WTC11 (cell line): ENCODE data around the gene IGLL5. TPM values are rescaled to one million over a fixed set of nuclear protein-coding genes. Genes with fewer than 3 reads are reported as not detected.

ENCODE experiments used
- ATAC-seq: fragments of 200-7000 bp; cut with Tn5 transposase; 2 replicates; pipeline ENCODE4 v1.10.0; 2021; ENCODE audit warnings: mild to moderate bottlenecking, moderate library complexity
- CTCF ChIA-PET: fragments of 300-600 bp; sonication (Branson Sonifier 250); formaldehyde crosslinking; loops from one replicate; lab custom pipeline; 2021; ENCODE audit warnings: antibody characterized with exemption; lab: Charles Lee
- POLR2A ChIA-PET: fragments of 350-600 bp; sonication (Branson Sonifier 250); formaldehyde crosslinking; loops from one replicate; lab custom pipeline; 2021; ENCODE audit warnings: antibody characterized with exemption; lab: Charles Lee
- DNase-seq: peaks from one replicate; pipeline ENCODE4 v3.0.0; 2021; ENCODE audit warnings: low spot score
- H3K27ac Mint-ChIP-seq: 2 replicates; pipeline ENCODE4 v1.8.0; 2021; ENCODE audit warnings: mixed read lengths
- H3K27me3 Mint-ChIP-seq: 2 replicates; pipeline ENCODE4 v1.8.0; 2021; ENCODE audit warnings: low read depth, mild to moderate bottlenecking, moderate library complexity, mixed read lengths
- H3K36me3 Mint-ChIP-seq: 2 replicates; pipeline ENCODE4 v1.8.0; 2021; ENCODE audit warnings: mixed read lengths
- H3K4me1 Mint-ChIP-seq: 2 replicates; pipeline ENCODE4 v1.8.0; 2022; ENCODE audit warnings: mixed read lengths
- H3K4me3 Mint-ChIP-seq: 2 replicates; pipeline ENCODE4 v1.8.0; 2021; ENCODE audit warnings: mild to moderate bottlenecking, moderate library complexity, mixed read lengths
- H3K9me3 Mint-ChIP-seq: 2 replicates; pipeline ENCODE4 v1.8.0; 2021; ENCODE audit warnings: mixed read lengths
- FOXK1 ChIP-seq: sonication (generic); formaldehyde crosslinking; IDR thresholded peaks from 2 replicates; pipeline ENCODE4 v1.8.0; 2022; ENCODE audit warnings: mild to moderate bottlenecking, moderate library complexity, missing genetic modification reagents
- FOXP1 ChIP-seq: sonication (generic); formaldehyde crosslinking; IDR thresholded peaks from 2 replicates; pipeline ENCODE4 v1.8.0; 2022; ENCODE audit warnings: missing genetic modification reagents, mild to moderate bottlenecking, moderate library complexity, borderline replicate concordance
- GRHL2 ChIP-seq: fragments of 250-450 bp; sonication (Bioruptor Pico); IDR thresholded peaks from 2 replicates; pipeline ENCODE4 v1.8.0; 2022; ENCODE audit warnings: mild to moderate bottlenecking, moderate library complexity; ENCODE audit not compliant: insufficient replicate concordance, severe bottlenecking
- JAZF1 ChIP-seq: fragments of 250-450 bp; sonication (Bioruptor Pico); IDR thresholded peaks from 2 replicates; pipeline ENCODE4 v1.9.0; 2021; ENCODE audit warnings: moderate library complexity, mild to moderate bottlenecking, inconsistent platforms
- NFATC4 ChIP-seq: fragments of 250-450 bp; sonication (Bioruptor Pico); IDR thresholded peaks from 2 replicates; pipeline ENCODE4 v1.9.0; 2021; ENCODE audit warnings: mild to moderate bottlenecking
- NR1H2 ChIP-seq: sonication (generic); formaldehyde crosslinking; IDR thresholded peaks from 2 replicates; pipeline ENCODE4 v1.9.0; 2021; ENCODE audit warnings: mild to moderate bottlenecking, moderate library complexity, missing genetic modification reagents
- RORB ChIP-seq: fragments of 250-450 bp; sonication (Bioruptor Pico); IDR thresholded peaks from 2 replicates; pipeline ENCODE4 v1.9.0; 2021; ENCODE audit warnings: mild to moderate bottlenecking
- ZNF121 ChIP-seq: sonication (generic); formaldehyde crosslinking; IDR thresholded peaks from 2 replicates; pipeline ENCODE4 v1.8.0; 2023; ENCODE audit warnings: missing genetic modification reagents
- ZNF232 ChIP-seq: sonication (generic); formaldehyde crosslinking; IDR thresholded peaks from 2 replicates; pipeline ENCODE4 v1.8.0; 2022; ENCODE audit warnings: mild to moderate bottlenecking, missing genetic modification reagents
- ZNF396 ChIP-seq: fragments of 250-450 bp; sonication (Bioruptor Pico); IDR thresholded peaks from 2 replicates; pipeline ENCODE4 v1.8.0; 2021; ENCODE audit warnings: mild to moderate bottlenecking, moderate library complexity, borderline replicate concordance
- ZNF416 ChIP-seq: fragments of 250-450 bp; sonication (Bioruptor Pico); IDR thresholded peaks from 2 replicates; pipeline ENCODE4 v1.9.0; 2021; ENCODE audit warnings: mild to moderate bottlenecking, inconsistent platforms
- ZNF671 ChIP-seq: fragments of 250-450 bp; sonication (Bioruptor Pico); IDR thresholded peaks from 2 replicates; pipeline ENCODE4 v1.8.0; 2021; ENCODE audit warnings: mild to moderate bottlenecking
- total RNA-seq: library from RNA; stranded (reverse); gene quantifications from 3 replicates; pipeline ENCODE4 v1.2.3, GENCODE V29; 2021
- TF ChIP-seq, protein P1 (sequence below): fragments of 200-600 bp; IDR thresholded peaks from 2 replicates; pipeline ENCODE4 v1.8.0; 2022; ENCODE audit warnings: antibody characterized with exemption
- TF ChIP-seq, protein P2 (sequence below): sonication (generic); formaldehyde crosslinking; IDR thresholded peaks from 2 replicates; pipeline ENCODE4 v1.8.0; 2022; ENCODE audit warnings: mild to moderate bottlenecking, missing genetic modification reagents
- TF ChIP-seq, protein P3 (sequence below): sonication (generic); formaldehyde crosslinking; IDR thresholded peaks from 2 replicates; pipeline ENCODE4 v1.8.1; 2023; ENCODE audit warnings: mild to moderate bottlenecking, missing genetic modification reagents
- TF ChIP-seq, protein P4 (sequence below): sonication (generic); formaldehyde crosslinking; IDR thresholded peaks from 2 replicates; pipeline ENCODE4 v1.8.1; 2023; ENCODE audit warnings: mild to moderate bottlenecking, missing genetic modification reagents, moderate library complexity
- TF ChIP-seq, protein P5 (sequence below): sonication (generic); formaldehyde crosslinking; conservative IDR thresholded peaks from 2 replicates; pipeline ENCODE4 v1.8.1; 2022; ENCODE audit warnings: mild to moderate bottlenecking, missing genetic modification reagents
- TF ChIP-seq, protein P6 (sequence below): sonication (generic); formaldehyde crosslinking; conservative IDR thresholded peaks from 2 replicates; pipeline ENCODE4 v1.8.1; 2023; ENCODE audit warnings: mild to moderate bottlenecking, low read depth, missing genetic modification reagents, moderate library complexity
- TF ChIP-seq, protein P7 (sequence below): sonication (generic); formaldehyde crosslinking; IDR thresholded peaks from 2 replicates; pipeline ENCODE4 v1.8.1; 2022; ENCODE audit warnings: low read depth, mild to moderate bottlenecking, moderate library complexity, missing genetic modification reagents, borderline replicate concordance
- TF ChIP-seq, protein P8 (sequence below): fragments of 250-450 bp; sonication (Bioruptor Pico); IDR thresholded peaks from 2 replicates; pipeline ENCODE4 v1.9.0; 2021; ENCODE audit warnings: moderate library complexity, mild to moderate bottlenecking, inconsistent platforms, borderline replicate concordance

Gene IGLL5
- total RNA-seq, 1 experiment from 2014 or later: not detected

DNA sequence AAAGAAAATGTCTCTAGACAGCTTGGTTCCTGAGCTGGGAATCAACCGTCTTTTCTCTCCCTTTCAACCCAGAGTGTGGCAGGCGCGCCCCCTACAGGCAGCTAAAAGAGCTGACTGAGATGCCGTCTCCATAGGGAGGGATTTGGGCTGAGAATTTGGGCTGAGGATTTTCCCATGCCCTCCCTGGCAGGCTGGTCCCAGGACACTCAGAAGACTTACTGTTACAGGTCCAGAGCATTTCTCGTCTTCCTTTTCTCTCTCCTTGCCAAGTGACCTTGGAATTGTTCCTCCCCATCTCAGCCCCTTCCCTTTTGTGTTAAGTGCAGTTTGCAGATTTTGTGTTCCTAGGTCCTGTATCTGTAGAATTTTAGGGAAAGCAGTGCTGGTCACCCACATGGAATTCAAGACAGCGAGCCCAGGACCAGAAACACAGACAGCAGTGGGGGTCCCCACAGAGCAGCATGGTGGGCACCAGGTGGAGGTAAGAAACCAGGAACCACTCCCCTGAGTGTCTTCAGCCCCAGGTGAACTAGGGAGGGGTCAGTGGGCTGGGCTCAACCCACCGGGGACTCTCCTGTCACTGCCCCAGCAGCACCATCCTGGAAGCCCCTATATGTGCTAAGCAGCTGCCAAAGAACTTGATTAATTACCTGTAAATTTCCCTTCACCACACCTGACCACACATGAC lies 9.9 kb upstream of the IGLL5 start:
- CTCF ChIA-PET: interaction anchor here (0.6 to 2.4 kb wide), 36 partner anchors 10 to 488 kb away, joined by 3 to 52 read pairs (median 5); no protein-coding TSS in a partner anchor
- H3K4me3 Mint-ChIP-seq: no peak overlapping the region
- TF ChIP-seq, protein P1, sequence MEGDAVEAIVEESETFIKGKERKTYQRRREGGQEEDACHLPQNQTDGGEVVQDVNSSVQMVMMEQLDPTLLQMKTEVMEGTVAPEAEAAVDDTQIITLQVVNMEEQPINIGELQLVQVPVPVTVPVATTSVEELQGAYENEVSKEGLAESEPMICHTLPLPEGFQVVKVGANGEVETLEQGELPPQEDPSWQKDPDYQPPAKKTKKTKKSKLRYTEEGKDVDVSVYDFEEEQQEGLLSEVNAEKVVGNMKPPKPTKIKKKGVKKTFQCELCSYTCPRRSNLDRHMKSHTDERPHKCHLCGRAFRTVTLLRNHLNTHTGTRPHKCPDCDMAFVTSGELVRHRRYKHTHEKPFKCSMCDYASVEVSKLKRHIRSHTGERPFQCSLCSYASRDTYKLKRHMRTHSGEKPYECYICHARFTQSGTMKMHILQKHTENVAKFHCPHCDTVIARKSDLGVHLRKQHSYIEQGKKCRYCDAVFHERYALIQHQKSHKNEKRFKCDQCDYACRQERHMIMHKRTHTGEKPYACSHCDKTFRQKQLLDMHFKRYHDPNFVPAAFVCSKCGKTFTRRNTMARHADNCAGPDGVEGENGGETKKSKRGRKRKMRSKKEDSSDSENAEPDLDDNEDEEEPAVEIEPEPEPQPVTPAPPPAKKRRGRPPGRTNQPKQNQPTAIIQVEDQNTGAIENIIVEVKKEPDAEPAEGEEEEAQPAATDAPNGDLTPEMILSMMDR: peak; percentile 78
- TF ChIP-seq NR1H2 (CRISPR knock-in tag): no peak
- no peak for TF ChIP-seq FOXK1 (CRISPR knock-in tag)
- no peak for TF ChIP-seq ZNF396 (CRISPR knock-in tag)
- TF ChIP-seq, protein P2, sequence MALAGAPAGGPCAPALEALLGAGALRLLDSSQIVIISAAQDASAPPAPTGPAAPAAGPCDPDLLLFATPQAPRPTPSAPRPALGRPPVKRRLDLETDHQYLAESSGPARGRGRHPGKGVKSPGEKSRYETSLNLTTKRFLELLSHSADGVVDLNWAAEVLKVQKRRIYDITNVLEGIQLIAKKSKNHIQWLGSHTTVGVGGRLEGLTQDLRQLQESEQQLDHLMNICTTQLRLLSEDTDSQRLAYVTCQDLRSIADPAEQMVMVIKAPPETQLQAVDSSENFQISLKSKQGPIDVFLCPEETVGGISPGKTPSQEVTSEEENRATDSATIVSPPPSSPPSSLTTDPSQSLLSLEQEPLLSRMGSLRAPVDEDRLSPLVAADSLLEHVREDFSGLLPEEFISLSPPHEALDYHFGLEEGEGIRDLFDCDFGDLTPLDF: no peak
- TF ChIP-seq, all 79 proteins: peak for 1
- Mint-ChIP-seq H3K27me3 (peaks cover 79% of the 10 kb centered on the region), H3K4me1 (no peaks in the 10 kb centered on the region), H3K27ac (no peak overlapping the region), H3K9me3 (no peaks in the 10 kb centered on the region), H3K36me3 (no peaks in the 10 kb centered on the region)
- peak; percentile 83 for ATAC-seq
- POLR2A ChIA-PET: interaction anchor here (0.5 kb wide), 1 partner anchor 273 kb away, joined by 3 read pairs; no protein-coding TSS in a partner anchor
- peak; percentile 85 for DNase-seq

DNA sequence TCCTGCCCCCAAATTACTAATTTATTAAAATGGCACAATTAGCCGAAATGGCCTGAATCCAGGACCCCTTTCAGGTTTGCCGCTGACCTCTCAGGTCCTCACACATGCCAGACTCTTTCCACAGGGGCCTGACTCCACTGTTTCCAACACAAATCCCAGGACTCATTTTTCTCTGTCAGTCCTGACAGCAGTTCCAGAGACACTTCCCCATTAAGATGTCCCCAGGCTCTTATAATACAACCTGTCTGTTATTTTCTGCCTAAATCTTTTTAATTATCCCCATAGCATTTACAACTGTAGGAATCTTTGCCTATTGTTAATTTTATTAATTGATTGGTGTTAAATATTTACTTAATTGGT lies 9.4 kb upstream of the IGLL5 start:
- ChIA-PET CTCF (interaction anchor here (0.9 to 2.4 kb wide), 5 partner anchors 21 to 302 kb away, joined by 3 to 52 read pairs (median 4); no protein-coding TSS in a partner anchor), POLR2A (no interaction called here)
- no peak overlapping the region for H3K4me3 Mint-ChIP-seq
- no peak for ATAC-seq
- H3K9me3 Mint-ChIP-seq: no peaks in the 10 kb centered on the region
- no peaks in the 10 kb centered on the region for H3K4me1 Mint-ChIP-seq
- TF ChIP-seq JAZF1 (CRISPR knock-in tag) (no peak), RORB (CRISPR knock-in tag) (no peak), NFATC4 (CRISPR knock-in tag) (no peak), ZNF671 (CRISPR knock-in tag) (no peak), FOXP1 (CRISPR knock-in tag) (no peak), GRHL2 (no peak), ZNF232 (no peak), ZNF121 (CRISPR knock-in tag) (no peak), ZNF416 (CRISPR knock-in tag) (no peak)
- TF ChIP-seq, protein P3, sequence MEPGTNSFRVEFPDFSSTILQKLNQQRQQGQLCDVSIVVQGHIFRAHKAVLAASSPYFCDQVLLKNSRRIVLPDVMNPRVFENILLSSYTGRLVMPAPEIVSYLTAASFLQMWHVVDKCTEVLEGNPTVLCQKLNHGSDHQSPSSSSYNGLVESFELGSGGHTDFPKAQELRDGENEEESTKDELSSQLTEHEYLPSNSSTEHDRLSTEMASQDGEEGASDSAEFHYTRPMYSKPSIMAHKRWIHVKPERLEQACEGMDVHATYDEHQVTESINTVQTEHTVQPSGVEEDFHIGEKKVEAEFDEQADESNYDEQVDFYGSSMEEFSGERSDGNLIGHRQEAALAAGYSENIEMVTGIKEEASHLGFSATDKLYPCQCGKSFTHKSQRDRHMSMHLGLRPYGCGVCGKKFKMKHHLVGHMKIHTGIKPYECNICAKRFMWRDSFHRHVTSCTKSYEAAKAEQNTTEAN (CRISPR knock-in tag): no peak
- TF ChIP-seq, protein P4, sequence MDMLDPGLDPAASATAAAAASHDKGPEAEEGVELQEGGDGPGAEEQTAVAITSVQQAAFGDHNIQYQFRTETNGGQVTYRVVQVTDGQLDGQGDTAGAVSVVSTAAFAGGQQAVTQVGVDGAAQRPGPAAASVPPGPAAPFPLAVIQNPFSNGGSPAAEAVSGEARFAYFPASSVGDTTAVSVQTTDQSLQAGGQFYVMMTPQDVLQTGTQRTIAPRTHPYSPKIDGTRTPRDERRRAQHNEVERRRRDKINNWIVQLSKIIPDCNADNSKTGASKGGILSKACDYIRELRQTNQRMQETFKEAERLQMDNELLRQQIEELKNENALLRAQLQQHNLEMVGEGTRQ (CRISPR knock-in tag): no peak
- TF ChIP-seq, protein P5, sequence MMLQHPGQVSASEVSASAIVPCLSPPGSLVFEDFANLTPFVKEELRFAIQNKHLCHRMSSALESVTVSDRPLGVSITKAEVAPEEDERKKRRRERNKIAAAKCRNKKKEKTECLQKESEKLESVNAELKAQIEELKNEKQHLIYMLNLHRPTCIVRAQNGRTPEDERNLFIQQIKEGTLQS (CRISPR knock-in tag): no peak
- TF ChIP-seq, protein P6, sequence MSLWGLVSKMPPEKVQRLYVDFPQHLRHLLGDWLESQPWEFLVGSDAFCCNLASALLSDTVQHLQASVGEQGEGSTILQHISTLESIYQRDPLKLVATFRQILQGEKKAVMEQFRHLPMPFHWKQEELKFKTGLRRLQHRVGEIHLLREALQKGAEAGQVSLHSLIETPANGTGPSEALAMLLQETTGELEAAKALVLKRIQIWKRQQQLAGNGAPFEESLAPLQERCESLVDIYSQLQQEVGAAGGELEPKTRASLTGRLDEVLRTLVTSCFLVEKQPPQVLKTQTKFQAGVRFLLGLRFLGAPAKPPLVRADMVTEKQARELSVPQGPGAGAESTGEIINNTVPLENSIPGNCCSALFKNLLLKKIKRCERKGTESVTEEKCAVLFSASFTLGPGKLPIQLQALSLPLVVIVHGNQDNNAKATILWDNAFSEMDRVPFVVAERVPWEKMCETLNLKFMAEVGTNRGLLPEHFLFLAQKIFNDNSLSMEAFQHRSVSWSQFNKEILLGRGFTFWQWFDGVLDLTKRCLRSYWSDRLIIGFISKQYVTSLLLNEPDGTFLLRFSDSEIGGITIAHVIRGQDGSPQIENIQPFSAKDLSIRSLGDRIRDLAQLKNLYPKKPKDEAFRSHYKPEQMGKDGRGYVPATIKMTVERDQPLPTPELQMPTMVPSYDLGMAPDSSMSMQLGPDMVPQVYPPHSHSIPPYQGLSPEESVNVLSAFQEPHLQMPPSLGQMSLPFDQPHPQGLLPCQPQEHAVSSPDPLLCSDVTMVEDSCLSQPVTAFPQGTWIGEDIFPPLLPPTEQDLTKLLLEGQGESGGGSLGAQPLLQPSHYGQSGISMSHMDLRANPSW (CRISPR knock-in tag): no peak
- TF ChIP-seq, protein P1: no peak
- TF ChIP-seq, protein P7, sequence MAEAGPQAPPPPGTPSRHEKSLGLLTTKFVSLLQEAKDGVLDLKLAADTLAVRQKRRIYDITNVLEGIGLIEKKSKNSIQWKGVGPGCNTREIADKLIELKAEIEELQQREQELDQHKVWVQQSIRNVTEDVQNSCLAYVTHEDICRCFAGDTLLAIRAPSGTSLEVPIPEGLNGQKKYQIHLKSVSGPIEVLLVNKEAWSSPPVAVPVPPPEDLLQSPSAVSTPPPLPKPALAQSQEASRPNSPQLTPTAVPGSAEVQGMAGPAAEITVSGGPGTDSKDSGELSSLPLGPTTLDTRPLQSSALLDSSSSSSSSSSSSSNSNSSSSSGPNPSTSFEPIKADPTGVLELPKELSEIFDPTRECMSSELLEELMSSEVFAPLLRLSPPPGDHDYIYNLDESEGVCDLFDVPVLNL (CRISPR knock-in tag): no peak
- TF ChIP-seq, protein P8, sequence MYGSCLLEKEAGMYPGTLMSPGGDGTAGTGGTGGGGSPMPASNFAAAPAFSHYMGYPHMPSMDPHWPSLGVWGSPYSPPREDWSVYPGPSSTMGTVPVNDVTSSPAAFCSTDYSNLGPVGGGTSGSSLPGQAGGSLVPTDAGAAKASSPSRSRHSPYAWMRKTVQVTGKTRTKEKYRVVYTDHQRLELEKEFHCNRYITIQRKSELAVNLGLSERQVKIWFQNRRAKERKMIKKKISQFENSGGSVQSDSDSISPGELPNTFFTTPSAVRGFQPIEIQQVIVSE (CRISPR knock-in tag): no peak
- TF ChIP-seq, all 79 proteins: peak for 0
- DNase-seq: no peak
- Mint-ChIP-seq H3K27ac (no peak overlapping the region), H3K27me3 (peaks cover 77% of the 10 kb centered on the region), H3K36me3 (no peaks in the 10 kb centered on the region)
